NT2/D1 (cell line): ENCODE results near the gene DGAT2.

ENCODE experiments used
- YY1 ChIP-seq: IDR thresholded peaks from 2 replicates; pipeline ENCODE4 v1.6.1; 2011; ENCODE audit not compliant: insufficient read length, insufficient read depth
- ZNF274 ChIP-seq: IDR thresholded peaks from 2 replicates; pipeline ENCODE4 v1.6.1; 2011; ENCODE audit warnings: mild to moderate bottlenecking, low read depth, low read length

GRCh38 chr11:75795276-75796090, 26.9 kb downstream of the DGAT2 start:
- TF ChIP-seq YY1 = no peak
- no peak for TF ChIP-seq ZNF274
